HL-60 (cell line): ENCODE measurements around the gene PSMA7.

Source experiments
- DNase-seq, 2 experiments: peaks; one replicate each; pipeline ENCODE4 v3.0.0-alpha.2; 2010 to 2020; ENCODE audit warnings: low read depth in 1 of 2, low spot score in 1 of 2
- H3K27ac ChIP-seq: fragments of 250-450 bp; sonication (Bioruptor Pico); replicated peaks from 2 replicates; pipeline ENCODE4 v1.5.1; 2020; ENCODE audit warnings: mild to moderate bottlenecking, moderate library complexity
- H3K27me3 ChIP-seq: fragments of 250-450 bp; sonication (Bioruptor Pico); 2 replicates; pipeline ENCODE4 v1.5.1; 2021; ENCODE audit warnings: mild to moderate bottlenecking, moderate library complexity; ENCODE audit not compliant: insufficient read depth, poor library complexity, severe bottlenecking
- H3K4me3 ChIP-seq: replicated peaks from 2 replicates; pipeline ENCODE4 v1.5.1; 2011; ENCODE audit warnings: mild to moderate bottlenecking, control low read depth, low read length; ENCODE audit not compliant: insufficient read depth
- CTCF ChIP-seq: IDR thresholded peaks from one replicate; pipeline ENCODE4 v1.5.1; 2011; ENCODE audit warnings: low read length, control low read depth, inconsistent platforms; ENCODE audit not compliant: insufficient read depth
- GABPA ChIP-seq: IDR thresholded peaks from 2 replicates; pipeline ENCODE4 v1.6.1; 2012; ENCODE audit warnings: low read depth
- POLR2AphosphoS5 ChIP-seq: IDR thresholded peaks from 2 replicates; pipeline ENCODE4 v1.6.1; 2012; ENCODE audit warnings: low read depth
- REST ChIP-seq: IDR thresholded peaks from 2 replicates; pipeline ENCODE4 v1.6.1; 2012; ENCODE audit warnings: low read depth; ENCODE audit not compliant: insufficient replicate concordance
- SPI1 ChIP-seq: IDR thresholded peaks from 2 replicates; pipeline ENCODE4 v1.6.1; 2012; ENCODE audit warnings: low read depth, mild to moderate bottlenecking, borderline replicate concordance

PSMA7 gene

GRCh38 chr20:62171245-62171644 is 28.1 kb upstream of the PSMA7 start:
- TF ChIP-seq CTCF (no peak), SPI1 (no peak), REST (no peak), GABPA (no peak), POLR2AphosphoS5 (no peak)
- H3K4me3 ChIP-seq, result no peak overlapping the region
- H3K27ac ChIP-seq, result no peak overlapping the region
- no peaks in the 10 kb centered on the region for H3K27me3 ChIP-seq
- DNase-seq, result no peak

GRCh38 chr20:62170536-62170935 is 27.3 kb upstream of the PSMA7 start:
- no peak for TF ChIP-seq POLR2AphosphoS5
- no peak for TF ChIP-seq REST
- TF ChIP-seq SPI1, result no peak
- no peak for TF ChIP-seq GABPA
- no peak for TF ChIP-seq CTCF
- no peak for DNase-seq
- Histone ChIP-seq H3K27me3 (no peaks in the 10 kb centered on the region), H3K27ac (no peak overlapping the region), H3K4me3 (no peak overlapping the region)

- Histone ChIP-seq H3K27ac (no peak overlapping the region), H3K4me3 (no peak overlapping the region), H3K27me3 (no peaks in the 10 kb centered on the region)
- no peak for TF ChIP-seq CTCF
- TF ChIP-seq SPI1, result no peak
- TF ChIP-seq REST, result no peak
- no peak for TF ChIP-seq GABPA
- no peak for TF ChIP-seq POLR2AphosphoS5
- DNase-seq, result no peak
Measured at GRCh38 chr20:62168890-62169435, 25.8 kb upstream of the PSMA7 start.
